ENCODE results near the gene CDC73.
"Not testable (repeated sequence)": the region's sequence is repeated elsewhere in the genome, so short reads cannot be mapped to it uniquely, and the experiment has no call there.

Gene CDC73

DNA sequence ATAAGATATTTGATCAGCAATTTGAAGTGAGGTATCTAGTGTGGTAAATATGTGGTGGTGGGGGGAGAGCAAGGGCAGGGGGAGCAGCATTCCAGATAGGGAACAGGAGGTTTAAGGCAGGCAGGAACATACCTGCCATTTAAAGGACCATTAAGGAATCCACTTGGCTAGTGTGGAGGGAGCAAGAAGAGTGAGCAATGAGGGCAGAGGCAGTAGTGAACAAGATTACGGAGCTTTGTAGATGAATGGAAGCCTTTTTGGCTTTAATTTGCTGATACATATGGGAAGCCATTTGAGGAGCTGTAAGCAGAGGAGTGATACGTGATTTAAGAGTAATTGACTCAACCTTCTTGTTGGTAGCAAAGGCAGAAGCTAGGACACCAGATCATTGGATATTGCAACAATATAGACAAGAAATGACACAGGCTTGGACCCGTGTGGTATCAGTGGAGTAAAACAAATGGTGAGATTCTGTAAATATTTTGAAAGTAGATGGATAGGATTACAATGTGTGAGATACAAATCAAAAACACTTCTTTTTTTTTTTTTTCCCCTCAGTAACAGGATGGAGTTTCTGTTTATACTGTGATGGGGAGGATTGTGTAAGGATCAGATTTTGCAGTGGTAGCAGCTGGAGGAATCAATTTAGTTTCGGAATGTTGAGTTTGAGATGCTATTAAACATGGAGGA is 138.4 kb downstream of the CDC73 start:
- Mint-ChIP-seq H3K9me3 (no peaks in the 10 kb centered on the region), H3K4me1 (no peaks in the 10 kb centered on the region), H3K36me3 (peaks cover 13% of the 10 kb centered on the region), H3K27ac (no peak overlapping the region), H3K4me3 (no peak overlapping the region), H3K27me3 (no peaks in the 10 kb centered on the region)
- ATAC-seq, result no peak

DNA sequence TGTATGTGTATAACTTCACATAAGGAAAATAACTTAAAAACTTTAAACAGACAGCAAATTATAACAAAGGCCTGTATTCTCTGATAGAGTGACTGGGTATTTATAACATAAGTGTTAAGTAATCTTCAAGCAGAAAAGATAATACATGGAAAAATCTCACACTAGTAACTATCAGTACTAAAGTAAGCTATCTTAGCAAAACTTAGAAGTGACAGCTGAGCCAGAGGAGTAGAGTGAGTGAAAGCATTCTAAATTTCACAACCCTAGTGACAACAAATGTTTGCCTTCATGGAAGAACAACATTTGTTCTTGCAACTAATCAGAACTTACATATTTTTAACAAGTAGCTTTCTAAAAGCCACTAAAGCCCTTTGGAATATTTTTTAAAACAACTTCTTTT is 139.1 kb downstream of the CDC73 start:
- H3K9me3 Mint-ChIP-seq, result no peaks in the 10 kb centered on the region
- no peak overlapping the region for H3K4me3 Mint-ChIP-seq
- peaks cover 4% of the 10 kb centered on the region for H3K4me1 Mint-ChIP-seq
- no peak overlapping the region for H3K27ac Mint-ChIP-seq
- ATAC-seq, result no peak
- no peaks in the 10 kb centered on the region for H3K27me3 Mint-ChIP-seq
- peaks cover 18% of the 10 kb centered on the region for H3K36me3 Mint-ChIP-seq

DNA sequence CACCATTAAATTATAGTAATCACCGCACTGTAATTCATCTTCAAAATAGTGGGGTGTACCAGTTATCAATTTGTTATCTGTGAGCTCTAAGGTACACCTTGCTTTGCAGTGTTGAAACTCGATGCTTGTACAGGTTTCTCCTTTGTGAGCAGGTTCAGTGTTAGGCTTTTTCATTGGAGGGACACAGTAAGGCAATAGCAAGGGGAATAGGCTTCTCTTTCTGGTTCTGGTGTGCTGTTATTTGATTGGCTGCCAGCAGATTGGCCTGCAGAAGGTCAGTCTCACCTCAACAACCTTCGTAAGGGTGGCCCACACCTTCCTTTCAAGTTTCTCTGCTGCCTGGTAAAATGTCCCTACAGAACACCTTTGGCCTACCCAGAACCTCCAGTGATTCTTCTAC is 140.8 kb downstream of the CDC73 start:
- Mint-ChIP-seq H3K4me3 (no peak overlapping the region), H3K36me3 (peaks cover 13% of the 10 kb centered on the region), H3K9me3 (no peaks in the 10 kb centered on the region), H3K27ac (no peak overlapping the region), H3K27me3 (no peaks in the 10 kb centered on the region), H3K4me1 (peaks cover 4% of the 10 kb centered on the region)
- ATAC-seq, result no peak

DNA sequence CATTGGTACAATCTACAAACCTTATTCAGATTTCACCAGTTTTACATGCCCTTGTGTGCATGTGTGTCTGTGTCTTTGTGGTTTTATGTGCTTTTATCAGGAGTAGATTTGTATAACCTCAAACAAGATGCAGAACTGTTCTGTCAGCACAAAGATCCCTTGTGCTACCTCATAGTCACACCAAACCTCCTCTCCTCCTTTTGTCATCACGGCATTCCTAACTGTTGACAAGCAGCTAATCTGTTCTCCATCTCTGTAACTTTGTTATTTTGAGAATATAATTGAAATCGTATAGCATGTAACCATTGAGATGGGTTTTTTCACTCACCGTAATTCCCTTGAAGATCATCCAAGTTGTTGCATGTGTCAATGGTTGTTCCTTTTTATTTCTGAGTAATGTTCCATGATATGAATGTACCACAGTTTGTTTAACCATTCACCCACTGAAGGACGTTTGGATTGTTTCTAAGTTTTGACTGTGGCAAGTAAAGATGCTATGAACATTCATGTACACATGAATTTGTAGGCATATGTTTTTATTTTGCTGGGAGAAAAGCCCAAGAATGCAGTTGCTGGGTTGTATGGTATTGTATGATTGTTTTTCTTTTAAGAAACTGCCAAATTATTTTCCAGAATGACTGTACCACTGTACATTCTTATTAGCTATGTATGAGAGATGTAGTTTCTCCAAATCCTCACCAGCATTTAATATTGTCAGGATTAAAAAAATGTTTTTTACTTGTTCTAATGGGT is 142.7 kb downstream of the CDC73 start:
- Mint-ChIP-seq H3K36me3 (peaks cover 13% of the 10 kb centered on the region), H3K27ac (no peak overlapping the region), H3K4me3 (no peak overlapping the region), H3K9me3 (no peaks in the 10 kb centered on the region), H3K27me3 (no peaks in the 10 kb centered on the region), H3K4me1 (peaks cover 4% of the 10 kb centered on the region)
- ATAC-seq, result no peak

DNA sequence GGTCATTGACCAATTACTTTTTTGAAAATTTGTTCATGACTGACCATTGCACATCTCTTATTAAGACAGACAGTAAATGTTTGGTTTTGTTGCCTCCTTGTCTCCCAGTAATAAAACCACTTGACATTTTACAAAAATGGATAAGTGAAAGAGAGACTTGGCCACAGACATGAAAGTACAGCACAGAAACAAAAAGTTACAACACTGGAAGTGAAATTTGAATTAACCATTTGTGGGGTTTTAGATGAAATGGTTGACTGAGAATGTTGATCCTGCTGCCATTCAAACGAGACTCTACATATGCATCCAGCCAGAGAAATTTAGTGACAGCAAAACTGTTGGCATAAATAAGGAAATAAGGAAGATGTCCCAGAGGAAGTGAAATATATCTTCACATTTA is 143.9 kb downstream of the CDC73 start:
- H3K27me3 Mint-ChIP-seq, result no peaks in the 10 kb centered on the region
- no peak overlapping the region for H3K4me3 Mint-ChIP-seq
- H3K4me1 Mint-ChIP-seq, result peaks cover 12% of the 10 kb centered on the region
- H3K36me3 Mint-ChIP-seq, result peaks cover 13% of the 10 kb centered on the region
- no peaks in the 10 kb centered on the region for H3K9me3 Mint-ChIP-seq
- ATAC-seq, result no peak
- no peak overlapping the region for H3K27ac Mint-ChIP-seq

DNA sequence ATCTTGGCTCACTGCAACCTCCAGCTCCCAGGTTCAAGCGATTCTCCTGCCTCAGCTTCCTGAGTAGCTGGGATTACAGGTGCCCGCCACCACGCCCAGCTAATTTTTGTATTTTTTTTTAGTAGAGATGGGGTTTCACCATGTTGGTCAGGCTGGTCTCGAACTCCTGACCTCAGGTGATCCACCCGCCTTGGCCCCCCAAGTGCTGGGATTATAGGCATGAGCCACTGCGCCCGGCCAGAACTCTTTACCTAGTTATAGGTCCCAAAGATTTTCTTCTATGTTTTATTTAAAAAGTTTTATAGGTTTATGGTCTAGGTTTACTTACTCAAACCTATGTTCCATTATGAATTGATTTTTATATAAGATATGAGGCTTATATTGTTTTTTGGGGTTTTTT is 145.0 kb downstream of the CDC73 start:
- H3K27ac Mint-ChIP-seq, H3K4me3 Mint-ChIP-seq, H3K27me3 Mint-ChIP-seq, H3K9me3 Mint-ChIP-seq, ATAC-seq: not testable (repeated sequence)
- Mint-ChIP-seq H3K4me1 (peaks cover 20% of the 10 kb centered on the region), H3K36me3 (peaks cover 24% of the 10 kb centered on the region)

DNA sequence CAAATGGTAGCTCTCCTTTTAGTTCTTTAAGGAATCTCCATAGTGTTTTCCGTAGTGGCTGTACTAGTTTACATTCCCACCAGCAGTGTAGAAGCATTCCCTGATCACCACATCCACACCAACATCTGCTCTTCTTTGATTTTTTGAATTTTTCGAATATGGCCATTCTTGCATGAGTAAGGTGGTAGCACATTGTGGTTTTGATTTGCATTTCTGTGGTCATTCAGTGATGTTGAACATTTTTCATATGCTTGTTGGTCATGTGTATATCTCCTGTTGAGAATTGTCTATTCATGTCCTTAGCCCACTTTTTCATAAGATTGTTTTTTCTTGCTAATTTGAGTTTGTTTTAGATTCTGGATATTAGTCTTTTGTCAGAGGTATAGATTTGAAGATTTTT is 149.2 kb downstream of the CDC73 start:
- peaks cover 16% of the 10 kb centered on the region for H3K9me3 Mint-ChIP-seq
- H3K27ac Mint-ChIP-seq, result no peak overlapping the region
- peaks cover 16% of the 10 kb centered on the region for H3K4me1 Mint-ChIP-seq
- peaks cover 8% of the 10 kb centered on the region for H3K27me3 Mint-ChIP-seq
- no peak overlapping the region for H3K4me3 Mint-ChIP-seq
- ATAC-seq, result peak; percentile 45
- peaks cover 53% of the 10 kb centered on the region for H3K36me3 Mint-ChIP-seq

DNA sequence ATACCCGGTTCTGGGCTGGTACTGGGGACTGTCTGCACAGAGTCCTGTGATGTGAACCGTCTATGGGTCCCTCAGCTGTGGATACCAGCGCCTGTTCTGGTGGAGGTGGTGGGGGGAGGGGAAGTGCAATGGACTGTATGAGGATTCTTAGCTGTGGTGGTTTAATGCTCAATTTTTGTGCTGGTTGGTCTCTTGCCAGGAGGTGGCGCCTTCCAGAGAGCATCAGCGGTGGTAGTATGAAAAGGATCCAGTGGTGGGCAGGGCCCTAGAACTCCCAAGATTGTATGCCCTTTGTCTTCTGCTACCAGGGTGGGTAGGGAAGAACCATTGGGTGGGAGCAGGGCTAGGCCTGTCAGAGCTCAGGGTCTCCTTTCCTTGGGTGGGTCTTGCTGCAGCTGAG is 153.9 kb downstream of the CDC73 start:
- Mint-ChIP-seq H3K27ac (no peak overlapping the region), H3K36me3 (peaks cover 73% of the 10 kb centered on the region), H3K27me3 (peaks cover 8% of the 10 kb centered on the region), H3K9me3 (peaks cover 19% of the 10 kb centered on the region), H3K4me1 (peaks cover 7% of the 10 kb centered on the region), H3K4me3 (no peak overlapping the region)
- no peak for ATAC-seq

DNA sequence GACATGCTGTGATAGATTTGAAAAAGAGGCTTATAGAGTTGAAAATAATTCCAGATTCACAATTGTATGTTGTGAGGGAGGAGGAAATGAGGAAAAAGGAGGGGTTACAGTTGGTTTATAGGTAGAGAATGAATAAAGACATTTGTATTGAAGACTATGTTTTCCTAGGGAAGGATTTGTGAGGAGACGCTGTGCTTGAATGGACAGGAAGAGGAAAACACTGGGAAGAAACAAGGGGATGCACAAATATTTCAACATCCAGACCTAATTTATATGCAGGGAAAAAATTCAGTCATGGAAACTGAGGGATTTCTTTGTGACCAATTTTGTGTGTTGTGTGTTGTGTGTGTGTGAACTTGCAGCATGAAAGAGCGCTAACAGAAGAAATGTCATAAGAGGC is 157.1 kb downstream of the CDC73 start:
- Mint-ChIP-seq H3K27me3 (no peaks in the 10 kb centered on the region), H3K27ac (no peak overlapping the region), H3K4me1 (no peaks in the 10 kb centered on the region), H3K4me3 (no peak overlapping the region), H3K36me3 (peaks cover 45% of the 10 kb centered on the region), H3K9me3 (peaks cover 9% of the 10 kb centered on the region)
- no peak for ATAC-seq

DNA sequence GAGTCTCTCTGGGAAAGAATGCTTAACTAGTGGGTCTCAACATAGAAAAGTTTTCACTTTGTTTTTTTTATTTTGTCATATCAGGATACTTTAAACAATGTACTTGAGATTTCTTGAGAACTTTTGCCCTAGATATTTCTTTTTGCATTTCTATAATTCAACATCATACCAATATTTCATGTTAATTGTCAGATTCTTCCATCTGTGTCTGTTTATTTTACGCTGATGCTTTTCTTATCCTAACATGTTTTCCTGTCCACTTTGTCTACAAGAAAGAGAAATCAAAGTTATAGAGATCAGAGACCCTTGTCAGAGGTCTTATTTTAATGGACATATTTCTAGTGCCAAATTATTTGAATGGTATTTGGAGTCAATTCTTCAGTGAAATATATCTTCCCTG is 160.1 kb downstream of the CDC73 start:
- Mint-ChIP-seq H3K27me3 (no peaks in the 10 kb centered on the region), H3K4me1 (no peaks in the 10 kb centered on the region), H3K9me3 (peaks cover 6% of the 10 kb centered on the region), H3K4me3 (no peak overlapping the region), H3K27ac (no peak overlapping the region), H3K36me3 (peaks cover 22% of the 10 kb centered on the region)
- no peak for ATAC-seq

DNA sequence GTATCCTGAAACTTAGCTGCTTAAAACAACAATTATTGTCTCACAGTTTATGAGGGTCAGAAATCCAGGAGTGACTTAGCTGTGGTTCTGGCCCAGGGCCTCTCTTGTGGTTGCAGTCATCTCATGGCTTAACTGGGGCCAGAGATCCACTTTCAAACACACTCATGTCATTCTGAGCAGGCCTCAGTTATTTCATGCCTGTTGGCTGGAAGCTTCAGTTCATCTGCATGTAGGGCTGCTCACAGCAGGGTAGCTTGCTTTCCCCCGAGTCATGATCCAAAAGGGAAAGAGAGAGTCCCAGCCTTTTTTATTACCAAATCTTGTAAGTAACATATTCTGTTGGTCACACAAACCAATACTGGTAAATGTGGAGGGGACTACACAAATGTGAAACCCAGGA is 161.2 kb downstream of the CDC73 start:
- H3K4me1 Mint-ChIP-seq, result no peaks in the 10 kb centered on the region
- peaks cover 22% of the 10 kb centered on the region for H3K36me3 Mint-ChIP-seq
- no peak overlapping the region for H3K4me3 Mint-ChIP-seq
- H3K27me3 Mint-ChIP-seq, result no peaks in the 10 kb centered on the region
- ATAC-seq, result no peak
- no peak overlapping the region for H3K27ac Mint-ChIP-seq
- H3K9me3 Mint-ChIP-seq, result peaks cover 6% of the 10 kb centered on the region

DNA sequence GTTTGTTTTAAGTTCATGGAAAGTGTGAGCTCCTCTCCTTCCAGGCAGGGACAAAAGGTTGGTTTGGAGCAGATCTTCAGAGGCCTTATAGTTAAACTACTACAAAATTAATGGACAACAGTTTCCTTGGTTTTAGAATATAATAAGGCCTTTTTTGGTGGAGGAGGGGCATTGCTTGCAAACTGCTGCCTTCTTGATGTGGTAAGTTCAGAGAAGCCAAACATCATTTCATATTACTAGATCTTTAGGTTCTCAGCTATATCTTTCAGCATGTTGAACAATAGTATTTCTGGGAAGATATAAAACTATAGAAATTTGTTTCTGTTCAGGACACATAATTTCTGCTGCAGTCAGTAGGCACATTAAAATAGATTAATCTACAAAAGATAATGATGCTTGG is 162.4 kb downstream of the CDC73 start:
- Mint-ChIP-seq H3K27ac (no peak overlapping the region), H3K4me1 (no peaks in the 10 kb centered on the region), H3K9me3 (peaks cover 6% of the 10 kb centered on the region), H3K27me3 (no peaks in the 10 kb centered on the region), H3K4me3 (no peak overlapping the region), H3K36me3 (peaks cover 16% of the 10 kb centered on the region)
- no peak for ATAC-seq

DNA sequence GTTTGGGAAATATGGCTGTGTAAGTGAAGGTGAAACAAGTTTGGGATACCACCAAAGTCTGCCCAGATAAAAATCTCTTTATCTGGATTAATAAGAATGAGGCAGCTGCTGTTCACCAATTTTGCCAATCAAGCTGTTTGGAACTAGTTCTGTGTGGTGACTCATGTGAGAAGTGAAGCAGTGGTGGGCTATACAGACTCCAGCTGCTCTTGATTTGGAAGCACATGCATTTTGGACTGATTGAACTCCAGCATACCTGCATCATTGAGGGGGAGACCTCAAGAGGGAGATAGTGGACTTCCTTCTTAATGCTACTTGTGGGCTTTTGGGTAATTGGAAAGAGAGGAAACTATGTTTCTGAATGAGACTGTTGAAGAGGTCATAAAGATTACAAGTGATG is 163.8 kb downstream of the CDC73 start:
- Mint-ChIP-seq H3K4me3 (no peak overlapping the region), H3K27me3 (peaks cover 9% of the 10 kb centered on the region), H3K27ac (no peak overlapping the region), H3K9me3 (peaks cover 3% of the 10 kb centered on the region), H3K36me3 (peaks cover 10% of the 10 kb centered on the region), H3K4me1 (no peaks in the 10 kb centered on the region)
- no peak for ATAC-seq

DNA sequence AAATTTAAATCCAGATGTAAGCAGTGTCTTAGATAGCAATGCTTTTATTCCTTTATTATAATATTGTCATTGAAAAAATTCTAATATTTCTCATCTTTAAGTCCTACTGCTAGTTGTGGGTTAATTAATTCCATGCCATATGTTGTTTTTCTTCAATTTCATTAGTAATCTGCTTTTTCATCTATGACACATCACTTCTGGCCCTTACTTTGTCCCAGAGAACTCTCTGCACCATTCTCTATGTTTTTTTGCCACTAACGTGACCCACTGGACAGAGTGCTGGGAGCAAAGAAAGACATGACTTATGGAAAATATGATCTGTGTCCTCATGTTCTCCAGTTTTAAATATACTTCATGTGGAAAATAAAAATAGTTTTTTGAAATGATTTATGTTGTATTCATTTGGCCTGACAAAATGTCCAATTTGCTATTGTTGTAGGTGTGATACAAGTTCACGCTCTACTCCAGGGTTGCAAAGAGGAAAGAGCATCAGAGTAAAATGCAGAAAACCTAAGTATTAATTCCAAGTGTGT is 166.8 kb downstream of the CDC73 start:
- not testable (repeated sequence) for H3K4me3 Mint-ChIP-seq, H3K27me3 Mint-ChIP-seq, H3K9me3 Mint-ChIP-seq, H3K27ac Mint-ChIP-seq, ATAC-seq, H3K36me3 Mint-ChIP-seq, H3K4me1 Mint-ChIP-seq

DNA sequence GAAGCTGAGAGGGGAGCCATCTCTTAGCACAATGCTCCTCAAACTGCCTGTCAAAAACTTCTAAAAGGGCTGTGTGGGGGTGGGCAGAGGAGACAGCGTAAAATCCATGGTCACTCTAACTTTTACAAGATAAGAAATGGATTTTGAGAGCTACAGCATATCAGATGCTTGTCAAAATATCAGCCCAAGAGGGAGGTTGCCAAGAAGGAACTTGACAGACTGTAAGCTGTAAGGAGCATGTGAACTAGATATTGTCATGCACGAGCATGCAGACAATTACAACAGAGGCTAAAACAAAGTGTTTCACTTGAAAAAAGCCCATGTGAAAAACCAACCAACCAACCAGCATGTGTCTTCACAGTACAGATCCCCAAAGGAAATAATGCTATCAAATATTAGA is 171.9 kb downstream of the CDC73 start:
- Mint-ChIP-seq H3K9me3 (peaks cover 13% of the 10 kb centered on the region), H3K4me3 (no peak overlapping the region), H3K27me3 (peaks cover 10% of the 10 kb centered on the region), H3K27ac (no peak overlapping the region), H3K4me1 (no peaks in the 10 kb centered on the region), H3K36me3 (no peaks in the 10 kb centered on the region)
- ATAC-seq, result no peak

DNA sequence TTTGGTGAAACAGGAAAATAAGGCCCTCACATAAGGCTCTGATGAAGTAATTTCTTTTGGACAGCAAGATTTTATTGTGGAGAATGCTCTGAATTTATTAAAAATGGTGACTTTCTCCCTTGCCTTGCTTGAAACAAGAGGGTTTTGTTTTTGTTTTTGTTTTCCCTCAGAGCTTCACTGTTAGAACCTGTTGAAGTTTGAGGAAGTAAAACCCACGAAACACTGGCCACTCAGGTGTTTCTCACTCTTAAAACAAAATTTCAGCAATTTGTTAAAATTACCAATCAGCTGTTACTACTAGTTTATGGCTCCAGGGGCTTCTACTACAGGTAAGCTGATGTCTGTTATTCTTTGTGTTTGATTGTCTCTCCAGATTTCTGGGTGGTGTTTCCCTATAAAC is 177.2 kb downstream of the CDC73 start:
- Mint-ChIP-seq H3K4me1 (peaks cover 4% of the 10 kb centered on the region), H3K36me3 (no peaks in the 10 kb centered on the region), H3K4me3 (no peak overlapping the region), H3K27me3 (peaks cover 8% of the 10 kb centered on the region), H3K27ac (no peak overlapping the region), H3K9me3 (peaks cover 13% of the 10 kb centered on the region)
- no peak for ATAC-seq
